H1 (cell line): Measurements from ENCODE around the gene CTDSP1.

Experiments
- PHF8 ChIP-seq: fragments of 200-600 bp; sonication (generic); conservative IDR thresholded peaks from 2 replicates; pipeline ENCODE4 v1.7.1; 2012; ENCODE audit warnings: low read depth, mild to moderate bottlenecking, inconsistent platforms, low read length, moderate library complexity
- SUZ12 ChIP-seq: fragments of 200-600 bp; sonication (generic); IDR thresholded peaks from 2 replicates; pipeline ENCODE4 v1.6.1; 2012; ENCODE audit warnings: mild to moderate bottlenecking, inconsistent platforms, low read length, moderate library complexity, mixed read lengths

GRCh38 chr2:218394298-218395089 is 5.2 kb upstream of the CTDSP1 start:
- no peak for TF ChIP-seq SUZ12
- no peak for TF ChIP-seq PHF8
